ENCODE measurements around the gene SERINC3. TPM values are rescaled to one million over a fixed set of nuclear protein-coding genes. Genes with fewer than 3 reads are reported as not detected.

SERINC3 gene
- total and polyA plus RNA-seq, 2 of the 8 experiments (the other 6 are each of a cell fraction or from before 2014, with no cell fraction given) = 47.2 to 66.0 TPM

DNA sequence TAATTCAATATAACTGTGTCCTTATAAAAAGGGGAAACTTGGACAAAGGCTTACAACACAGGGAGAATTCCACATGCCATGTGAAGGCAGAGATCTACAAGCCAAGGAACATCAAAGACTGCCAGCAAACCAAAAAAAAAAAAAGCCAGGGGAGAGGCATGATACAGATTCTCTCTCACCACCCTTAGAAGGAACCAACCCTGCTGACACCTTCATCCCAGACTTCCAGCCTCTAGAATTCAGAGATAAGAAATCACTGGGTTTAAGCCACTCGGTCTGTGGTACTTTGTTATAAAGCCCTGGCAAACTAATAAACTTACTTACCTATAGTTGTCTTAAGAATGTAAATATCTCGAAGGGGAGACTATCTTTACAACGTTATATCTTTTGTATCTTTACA, 4.4 kb downstream of the SERINC3 start (continued):
- TF ChIP-seq, protein P1, sequence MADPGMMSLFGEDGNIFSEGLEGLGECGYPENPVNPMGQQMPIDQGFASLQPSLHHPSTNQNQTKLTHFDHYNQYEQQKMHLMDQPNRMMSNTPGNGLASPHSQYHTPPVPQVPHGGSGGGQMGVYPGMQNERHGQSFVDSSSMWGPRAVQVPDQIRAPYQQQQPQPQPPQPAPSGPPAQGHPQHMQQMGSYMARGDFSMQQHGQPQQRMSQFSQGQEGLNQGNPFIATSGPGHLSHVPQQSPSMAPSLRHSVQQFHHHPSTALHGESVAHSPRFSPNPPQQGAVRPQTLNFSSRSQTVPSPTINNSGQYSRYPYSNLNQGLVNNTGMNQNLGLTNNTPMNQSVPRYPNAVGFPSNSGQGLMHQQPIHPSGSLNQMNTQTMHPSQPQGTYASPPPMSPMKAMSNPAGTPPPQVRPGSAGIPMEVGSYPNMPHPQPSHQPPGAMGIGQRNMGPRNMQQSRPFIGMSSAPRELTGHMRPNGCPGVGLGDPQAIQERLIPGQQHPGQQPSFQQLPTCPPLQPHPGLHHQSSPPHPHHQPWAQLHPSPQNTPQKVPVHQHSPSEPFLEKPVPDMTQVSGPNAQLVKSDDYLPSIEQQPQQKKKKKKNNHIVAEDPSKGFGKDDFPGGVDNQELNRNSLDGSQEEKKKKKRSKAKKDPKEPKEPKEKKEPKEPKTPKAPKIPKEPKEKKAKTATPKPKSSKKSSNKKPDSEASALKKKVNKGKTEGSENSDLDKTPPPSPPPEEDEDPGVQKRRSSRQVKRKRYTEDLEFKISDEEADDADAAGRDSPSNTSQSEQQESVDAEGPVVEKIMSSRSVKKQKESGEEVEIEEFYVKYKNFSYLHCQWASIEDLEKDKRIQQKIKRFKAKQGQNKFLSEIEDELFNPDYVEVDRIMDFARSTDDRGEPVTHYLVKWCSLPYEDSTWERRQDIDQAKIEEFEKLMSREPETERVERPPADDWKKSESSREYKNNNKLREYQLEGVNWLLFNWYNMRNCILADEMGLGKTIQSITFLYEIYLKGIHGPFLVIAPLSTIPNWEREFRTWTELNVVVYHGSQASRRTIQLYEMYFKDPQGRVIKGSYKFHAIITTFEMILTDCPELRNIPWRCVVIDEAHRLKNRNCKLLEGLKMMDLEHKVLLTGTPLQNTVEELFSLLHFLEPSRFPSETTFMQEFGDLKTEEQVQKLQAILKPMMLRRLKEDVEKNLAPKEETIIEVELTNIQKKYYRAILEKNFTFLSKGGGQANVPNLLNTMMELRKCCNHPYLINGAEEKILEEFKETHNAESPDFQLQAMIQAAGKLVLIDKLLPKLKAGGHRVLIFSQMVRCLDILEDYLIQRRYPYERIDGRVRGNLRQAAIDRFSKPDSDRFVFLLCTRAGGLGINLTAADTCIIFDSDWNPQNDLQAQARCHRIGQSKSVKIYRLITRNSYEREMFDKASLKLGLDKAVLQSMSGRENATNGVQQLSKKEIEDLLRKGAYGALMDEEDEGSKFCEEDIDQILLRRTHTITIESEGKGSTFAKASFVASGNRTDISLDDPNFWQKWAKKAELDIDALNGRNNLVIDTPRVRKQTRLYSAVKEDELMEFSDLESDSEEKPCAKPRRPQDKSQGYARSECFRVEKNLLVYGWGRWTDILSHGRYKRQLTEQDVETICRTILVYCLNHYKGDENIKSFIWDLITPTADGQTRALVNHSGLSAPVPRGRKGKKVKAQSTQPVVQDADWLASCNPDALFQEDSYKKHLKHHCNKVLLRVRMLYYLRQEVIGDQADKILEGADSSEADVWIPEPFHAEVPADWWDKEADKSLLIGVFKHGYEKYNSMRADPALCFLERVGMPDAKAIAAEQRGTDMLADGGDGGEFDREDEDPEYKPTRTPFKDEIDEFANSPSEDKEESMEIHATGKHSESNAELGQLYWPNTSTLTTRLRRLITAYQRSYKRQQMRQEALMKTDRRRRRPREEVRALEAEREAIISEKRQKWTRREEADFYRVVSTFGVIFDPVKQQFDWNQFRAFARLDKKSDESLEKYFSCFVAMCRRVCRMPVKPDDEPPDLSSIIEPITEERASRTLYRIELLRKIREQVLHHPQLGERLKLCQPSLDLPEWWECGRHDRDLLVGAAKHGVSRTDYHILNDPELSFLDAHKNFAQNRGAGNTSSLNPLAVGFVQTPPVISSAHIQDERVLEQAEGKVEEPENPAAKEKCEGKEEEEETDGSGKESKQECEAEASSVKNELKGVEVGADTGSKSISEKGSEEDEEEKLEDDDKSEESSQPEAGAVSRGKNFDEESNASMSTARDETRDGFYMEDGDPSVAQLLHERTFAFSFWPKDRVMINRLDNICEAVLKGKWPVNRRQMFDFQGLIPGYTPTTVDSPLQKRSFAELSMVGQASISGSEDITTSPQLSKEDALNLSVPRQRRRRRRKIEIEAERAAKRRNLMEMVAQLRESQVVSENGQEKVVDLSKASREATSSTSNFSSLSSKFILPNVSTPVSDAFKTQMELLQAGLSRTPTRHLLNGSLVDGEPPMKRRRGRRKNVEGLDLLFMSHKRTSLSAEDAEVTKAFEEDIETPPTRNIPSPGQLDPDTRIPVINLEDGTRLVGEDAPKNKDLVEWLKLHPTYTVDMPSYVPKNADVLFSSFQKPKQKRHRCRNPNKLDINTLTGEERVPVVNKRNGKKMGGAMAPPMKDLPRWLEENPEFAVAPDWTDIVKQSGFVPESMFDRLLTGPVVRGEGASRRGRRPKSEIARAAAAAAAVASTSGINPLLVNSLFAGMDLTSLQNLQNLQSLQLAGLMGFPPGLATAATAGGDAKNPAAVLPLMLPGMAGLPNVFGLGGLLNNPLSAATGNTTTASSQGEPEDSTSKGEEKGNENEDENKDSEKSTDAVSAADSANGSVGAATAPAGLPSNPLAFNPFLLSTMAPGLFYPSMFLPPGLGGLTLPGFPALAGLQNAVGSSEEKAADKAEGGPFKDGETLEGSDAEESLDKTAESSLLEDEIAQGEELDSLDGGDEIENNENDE (IDR thresholded peaks at IDR 0.05; ENCODE audit: insufficient replicate concordance, low read length) = no peak
- TF ChIP-seq TEAD4 (IDR thresholded peaks at IDR 0.05; ENCODE audit: low read depth, low read length) (no peak), BCL11A (IDR thresholded peaks at IDR 0.05; ENCODE audit: low read depth in 2 of 2, low read length in 2 of 2) (no peak), CHD2 (IDR thresholded peaks at IDR 0.05; ENCODE audit: low read length) (no peak), BACH1 (IDR thresholded peaks at IDR 0.05; ENCODE audit: low read length) (no peak), SIN3A (conservative IDR thresholded peaks at IDR 0.05 in 1 of 2, IDR thresholded peaks at IDR 0.05 in 1 of 2; ENCODE audit: low read depth in 1 of 2, low read length in 2 of 2) (no peak), SP1 (IDR thresholded peaks at IDR 0.05; ENCODE audit: low read depth, low read length) (no peak), TAF7 (optimal IDR thresholded peaks at IDR 0.05; ENCODE audit: borderline replicate concordance, low read depth, low read length) (no peak), SRF (IDR thresholded peaks at IDR 0.05; ENCODE audit: low read depth, low read length) (no peak)
- TF ChIP-seq, protein P2, sequence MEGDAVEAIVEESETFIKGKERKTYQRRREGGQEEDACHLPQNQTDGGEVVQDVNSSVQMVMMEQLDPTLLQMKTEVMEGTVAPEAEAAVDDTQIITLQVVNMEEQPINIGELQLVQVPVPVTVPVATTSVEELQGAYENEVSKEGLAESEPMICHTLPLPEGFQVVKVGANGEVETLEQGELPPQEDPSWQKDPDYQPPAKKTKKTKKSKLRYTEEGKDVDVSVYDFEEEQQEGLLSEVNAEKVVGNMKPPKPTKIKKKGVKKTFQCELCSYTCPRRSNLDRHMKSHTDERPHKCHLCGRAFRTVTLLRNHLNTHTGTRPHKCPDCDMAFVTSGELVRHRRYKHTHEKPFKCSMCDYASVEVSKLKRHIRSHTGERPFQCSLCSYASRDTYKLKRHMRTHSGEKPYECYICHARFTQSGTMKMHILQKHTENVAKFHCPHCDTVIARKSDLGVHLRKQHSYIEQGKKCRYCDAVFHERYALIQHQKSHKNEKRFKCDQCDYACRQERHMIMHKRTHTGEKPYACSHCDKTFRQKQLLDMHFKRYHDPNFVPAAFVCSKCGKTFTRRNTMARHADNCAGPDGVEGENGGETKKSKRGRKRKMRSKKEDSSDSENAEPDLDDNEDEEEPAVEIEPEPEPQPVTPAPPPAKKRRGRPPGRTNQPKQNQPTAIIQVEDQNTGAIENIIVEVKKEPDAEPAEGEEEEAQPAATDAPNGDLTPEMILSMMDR (IDR thresholded peaks at IDR 0.05; ENCODE audit: control extremely low read depth in 1 of 3, insufficient read depth in 1 of 3, low read depth in 1 of 3, low read length in 3 of 3) = no peak
